NCI-H446 treated with DMSO at 0.1 percent for 48 hours (cell line): Measurements from ENCODE around the gene RNF103.
A peak's percentile ranks its signal among the peaks of the same experiment; 100 is the strongest.
"Not testable (repeated sequence)": the region's sequence is repeated elsewhere in the genome, so short reads cannot be mapped to it uniquely, and the experiment has no call there.

ENCODE experiments used
- DNase-seq: peaks from one replicate; lab custom pipeline; 2025; lab: John Stamatoyannopoulos, UW

The RNF103 gene, protein sequence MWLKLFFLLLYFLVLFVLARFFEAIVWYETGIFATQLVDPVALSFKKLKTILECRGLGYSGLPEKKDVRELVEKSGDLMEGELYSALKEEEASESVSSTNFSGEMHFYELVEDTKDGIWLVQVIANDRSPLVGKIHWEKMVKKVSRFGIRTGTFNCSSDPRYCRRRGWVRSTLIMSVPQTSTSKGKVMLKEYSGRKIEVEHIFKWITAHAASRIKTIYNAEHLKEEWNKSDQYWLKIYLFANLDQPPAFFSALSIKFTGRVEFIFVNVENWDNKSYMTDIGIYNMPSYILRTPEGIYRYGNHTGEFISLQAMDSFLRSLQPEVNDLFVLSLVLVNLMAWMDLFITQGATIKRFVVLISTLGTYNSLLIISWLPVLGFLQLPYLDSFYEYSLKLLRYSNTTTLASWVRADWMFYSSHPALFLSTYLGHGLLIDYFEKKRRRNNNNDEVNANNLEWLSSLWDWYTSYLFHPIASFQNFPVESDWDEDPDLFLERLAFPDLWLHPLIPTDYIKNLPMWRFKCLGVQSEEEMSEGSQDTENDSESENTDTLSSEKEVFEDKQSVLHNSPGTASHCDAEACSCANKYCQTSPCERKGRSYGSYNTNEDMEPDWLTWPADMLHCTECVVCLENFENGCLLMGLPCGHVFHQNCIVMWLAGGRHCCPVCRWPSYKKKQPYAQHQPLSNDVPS

DNA sequence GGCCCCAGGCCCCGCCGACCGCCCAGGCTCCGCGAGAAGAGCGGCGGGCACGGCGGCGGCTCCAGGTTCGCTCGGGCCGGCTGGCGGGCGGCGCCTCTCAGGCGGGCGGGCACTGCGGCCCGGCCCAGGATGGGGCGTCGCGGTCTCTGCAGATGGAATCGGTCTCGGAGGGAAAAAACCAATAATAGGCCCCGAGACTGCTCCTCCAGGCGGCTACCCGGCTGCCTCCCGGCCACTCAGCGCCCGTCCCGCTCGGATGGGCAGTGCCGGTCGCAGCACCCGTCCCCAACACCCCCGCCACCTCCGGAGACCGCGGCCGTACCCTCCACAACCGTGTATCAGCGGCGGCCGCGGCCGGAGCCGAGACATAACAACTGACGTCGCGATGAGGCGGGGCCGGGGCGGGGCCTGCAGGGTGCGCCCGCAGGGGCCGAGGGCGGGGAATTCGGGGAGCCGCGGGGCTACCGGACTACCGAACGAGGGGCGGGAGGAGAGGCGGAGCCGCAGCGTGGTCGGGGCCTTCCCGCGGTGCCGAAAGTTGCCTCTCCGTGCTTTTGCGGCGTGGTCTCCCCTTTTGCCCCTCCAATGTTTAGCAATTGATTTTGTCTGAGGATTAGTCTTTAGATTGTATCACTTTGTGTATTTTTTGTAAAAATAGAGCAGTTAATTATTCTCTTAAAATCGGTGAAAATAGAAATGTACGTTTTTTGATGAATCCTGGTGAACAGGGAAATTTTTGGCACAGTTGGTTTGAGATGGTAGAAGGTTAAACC, at the start of gene RNF103:
Gene RNF103, minus strand, starts transcription at position 372 of the 773 bp plus-strand sequence. CDS start 979 bp downstream, outside the sequence.
- peak; percentile 86 for DNase-seq

DNA sequence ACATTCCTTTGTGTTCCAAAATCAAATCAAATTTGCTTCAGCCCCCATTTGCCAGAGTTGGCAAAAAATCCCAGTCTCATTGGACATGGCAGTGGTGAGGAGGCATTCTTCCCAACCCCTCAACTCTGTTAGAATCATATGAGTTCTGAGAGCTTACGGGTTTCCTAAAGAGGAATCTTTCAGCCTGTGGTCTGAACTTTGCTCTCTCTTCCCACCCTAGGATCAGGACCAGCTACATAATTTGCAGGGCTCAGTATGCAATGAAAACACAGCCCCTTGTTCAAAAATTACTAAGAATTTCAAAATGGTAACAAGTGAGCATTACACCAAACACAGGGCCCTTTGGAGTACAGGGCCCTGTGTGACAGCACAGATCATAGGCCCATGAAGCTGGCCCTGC, 49.3 kb upstream of the RNF103 start:
- no peak for DNase-seq

DNA sequence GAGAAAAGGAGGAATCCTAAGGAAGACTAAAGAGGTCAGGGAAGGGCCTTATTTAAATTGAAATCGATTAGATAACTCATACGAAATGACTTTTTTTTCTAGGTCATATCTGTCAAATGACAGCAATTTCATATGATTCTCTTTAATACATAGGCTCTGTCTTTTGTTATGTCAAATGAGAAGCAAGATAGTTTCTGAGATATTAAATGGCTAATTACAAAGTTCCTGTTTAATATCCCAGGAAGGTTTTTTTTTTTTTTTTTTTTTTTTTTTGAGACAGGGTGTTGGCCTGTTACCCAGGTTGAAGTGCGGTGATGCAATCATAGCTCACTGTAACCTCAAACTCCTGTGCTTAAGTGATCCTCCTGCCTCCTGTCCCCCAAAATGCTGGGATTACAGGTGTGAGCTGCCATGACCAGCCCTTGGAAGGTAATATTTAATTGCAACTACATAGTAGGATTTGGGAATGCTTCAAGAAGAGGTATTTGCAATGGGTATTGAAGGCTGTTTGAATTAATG, 48.4 kb upstream of the RNF103 start:
- DNase-seq: no peak

DNA sequence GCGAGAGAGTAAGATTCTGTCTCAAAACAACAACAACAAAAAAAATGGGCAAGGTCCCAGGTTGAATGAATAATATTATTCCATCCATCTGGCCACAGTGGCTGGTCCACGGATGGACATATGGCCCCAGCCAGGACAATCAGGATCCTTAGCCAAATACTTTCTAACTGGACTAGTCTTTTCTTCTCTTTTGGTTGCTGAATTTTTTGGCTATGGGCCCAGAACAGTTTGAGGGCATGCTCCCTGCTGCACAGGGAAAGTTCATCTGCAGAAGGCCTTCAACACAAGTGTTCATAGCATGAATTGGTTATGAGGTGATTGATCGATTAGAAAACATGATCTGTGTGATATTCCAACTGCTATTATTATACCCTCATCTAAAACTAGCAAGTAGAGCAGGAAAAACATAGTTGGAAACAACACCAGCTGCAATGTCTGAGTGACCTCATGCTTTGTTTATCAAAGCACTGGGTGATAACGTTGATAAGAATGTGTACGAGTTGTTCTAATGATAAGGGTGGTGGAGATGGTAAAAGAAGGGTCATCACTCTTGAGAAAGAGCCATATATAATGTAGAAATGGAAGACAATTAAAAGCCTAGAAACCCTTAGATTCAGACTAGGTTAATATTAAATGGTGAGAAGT, 47.8 kb upstream of the RNF103 start:
- DNase-seq: peak; percentile 6

DNA sequence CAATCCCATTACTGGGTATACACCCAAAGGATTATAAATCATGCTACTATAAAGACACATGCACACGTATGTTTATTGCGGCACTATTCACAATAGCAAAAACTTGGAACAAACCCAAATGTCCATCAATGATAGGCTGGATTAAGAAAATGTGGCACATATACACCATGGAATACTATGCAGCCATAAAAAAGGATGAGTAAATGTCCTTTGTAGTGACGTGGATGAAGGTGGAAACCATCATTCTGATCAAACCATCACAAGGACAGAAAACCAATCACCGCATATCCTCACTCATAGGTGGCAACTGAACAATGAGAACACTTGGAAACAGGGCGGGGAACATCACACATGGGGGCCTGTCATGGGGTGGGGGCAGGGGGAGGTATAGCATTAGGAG, 45.7 kb upstream of the RNF103 start:
- DNase-seq: not testable (repeated sequence)

DNA sequence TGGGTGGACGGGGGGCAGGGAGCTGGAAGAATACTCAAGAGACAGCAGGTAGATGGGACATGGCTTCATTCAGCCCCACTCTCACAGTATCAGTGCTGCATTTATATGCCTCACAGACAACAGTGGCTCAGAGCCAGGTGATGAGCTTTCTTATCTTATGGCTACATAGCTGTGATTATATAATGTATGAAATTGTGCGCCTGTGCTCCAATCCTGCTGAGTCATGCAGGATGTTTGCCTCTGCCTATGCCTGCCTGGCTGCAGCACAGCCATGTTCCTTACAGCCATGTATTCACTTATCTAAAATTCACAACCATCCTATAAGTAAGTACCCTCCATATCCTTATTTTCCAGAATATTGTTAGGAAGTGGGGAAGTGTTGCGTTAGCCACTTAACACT, 37.7 kb upstream of the RNF103 start:
- no peak for DNase-seq

DNA sequence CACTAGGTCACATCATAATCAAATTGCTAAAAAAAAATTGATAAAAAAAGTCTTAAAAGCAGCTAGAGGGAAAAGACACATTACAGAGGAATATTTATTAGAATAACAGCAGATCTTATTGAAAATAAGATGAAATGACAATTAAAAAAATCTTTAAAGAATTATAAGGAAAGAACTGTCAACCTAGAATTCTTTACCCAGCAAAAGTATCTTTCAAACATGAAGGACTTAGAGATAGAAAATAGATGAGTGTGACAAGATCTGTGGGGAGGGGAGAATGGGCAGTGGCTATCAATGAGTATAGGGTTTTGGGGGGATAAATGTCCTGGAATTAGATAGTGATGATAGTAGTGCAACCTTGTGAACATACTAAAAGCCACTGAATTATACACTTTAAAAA, 26.5 kb upstream of the RNF103 start:
- no peak for DNase-seq

DNA sequence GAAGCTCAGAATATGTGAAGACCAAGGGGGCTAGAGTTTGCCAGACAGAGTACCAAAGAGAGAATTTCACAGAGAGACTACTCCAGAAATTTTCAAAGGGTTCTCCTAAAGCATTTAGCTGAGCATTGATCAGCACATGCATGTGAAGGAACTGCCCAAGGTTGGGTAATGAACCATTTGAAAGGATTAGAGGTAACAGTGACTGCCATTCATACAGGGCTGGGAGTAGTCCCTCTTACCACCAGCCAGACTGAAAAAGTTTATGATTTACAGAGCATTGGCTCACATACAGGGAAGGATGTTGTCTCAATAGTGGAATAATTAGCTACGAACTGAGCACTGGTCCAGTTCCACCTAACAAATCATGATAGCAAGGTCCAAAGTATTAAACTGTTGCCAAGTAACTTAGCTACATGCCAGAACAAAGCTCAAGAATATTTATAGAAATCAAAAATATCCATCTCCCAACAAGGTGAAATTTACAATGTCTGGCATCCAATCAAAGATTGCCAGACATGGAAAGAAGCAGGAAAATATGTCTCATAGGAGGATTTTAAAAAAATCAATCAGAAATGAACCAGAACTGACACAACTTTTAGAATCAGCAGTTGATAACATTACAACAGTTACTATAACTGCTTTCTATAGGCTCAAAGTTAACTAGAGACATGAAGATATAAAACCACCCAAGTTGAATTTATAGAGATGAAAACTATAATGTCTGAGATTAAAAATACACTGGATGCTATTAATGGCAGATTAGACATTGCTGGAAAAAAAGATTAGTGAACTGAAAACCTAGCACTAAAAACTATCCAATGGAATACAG, 25.7 kb upstream of the RNF103 start:
- DNase-seq: peak; percentile 37

DNA sequence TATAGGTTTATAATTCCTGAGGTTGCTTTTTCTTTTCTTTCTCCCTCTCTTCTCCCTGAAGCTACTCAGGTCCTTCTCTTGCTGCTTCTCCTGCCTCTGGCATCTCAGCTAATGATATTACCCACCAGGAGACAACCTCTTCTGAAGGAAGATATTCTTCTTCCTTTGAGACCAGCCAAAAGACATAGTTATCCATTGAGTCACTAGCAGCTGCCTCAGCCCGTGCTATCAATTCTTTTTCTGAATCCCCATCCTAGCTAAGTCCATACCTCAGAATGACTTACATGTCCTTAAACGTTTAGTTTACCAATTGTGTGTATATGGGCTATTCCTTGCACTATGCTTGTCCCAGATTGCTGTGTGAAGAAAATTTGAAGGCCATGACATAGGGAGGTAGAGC, 25.0 kb upstream of the RNF103 start:
- no peak for DNase-seq

DNA sequence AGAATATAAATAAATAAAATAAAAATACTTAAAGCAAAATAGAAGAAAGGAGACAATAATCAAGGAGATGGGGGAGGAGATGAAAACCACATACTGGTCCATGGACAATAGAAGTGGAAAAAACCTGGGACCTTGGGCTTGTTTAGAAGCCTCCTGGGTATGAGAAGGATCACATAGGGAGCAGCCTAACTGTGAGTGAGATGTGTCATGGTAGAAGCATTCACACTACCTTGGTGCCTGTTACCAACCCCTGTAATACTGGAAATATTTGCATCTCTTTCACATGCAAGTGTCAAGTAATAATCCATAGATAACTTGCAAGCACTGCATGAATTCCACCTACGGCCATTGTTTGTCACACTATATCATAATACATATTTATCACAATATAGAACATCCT, 23.2 kb upstream of the RNF103 start:
- DNase-seq: no peak

DNA sequence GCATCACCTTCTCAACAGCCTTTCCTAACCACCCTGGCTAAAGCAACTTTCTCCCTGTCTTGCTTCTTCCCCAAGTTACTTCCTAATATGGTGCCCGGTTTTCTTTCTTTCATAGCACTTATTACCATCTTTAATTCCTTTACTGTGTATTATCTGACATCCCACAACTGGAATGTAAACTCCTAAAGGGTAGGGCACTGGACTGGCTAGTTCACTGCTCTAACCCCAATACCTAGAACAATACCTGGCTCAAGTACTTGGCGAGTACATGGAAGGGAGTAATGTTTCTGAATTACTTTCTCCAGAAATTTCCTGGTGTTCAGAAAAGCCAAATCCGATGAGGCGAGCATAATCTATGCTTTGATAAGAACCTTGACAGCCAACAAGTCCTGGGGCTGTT, 22.7 kb upstream of the RNF103 start:
- DNase-seq: no peak

DNA sequence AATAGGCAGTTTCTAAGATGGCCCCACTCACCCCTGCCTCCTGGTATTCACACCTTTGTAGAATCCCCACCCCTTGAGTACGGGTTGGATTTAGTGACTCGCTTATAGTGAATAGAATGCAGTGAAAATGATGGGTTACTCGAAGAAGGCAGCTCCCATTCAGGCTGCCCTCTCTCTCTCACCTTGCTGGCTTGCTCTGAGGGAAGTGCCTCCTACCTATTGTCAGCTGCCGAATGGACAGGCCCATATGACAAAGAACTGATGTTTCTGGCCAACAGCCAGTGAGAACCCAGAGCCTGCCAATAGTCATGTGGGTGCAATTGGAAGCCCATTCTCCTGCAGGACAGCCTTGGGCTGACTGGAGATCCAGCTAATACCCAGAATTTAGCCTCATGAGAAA, 22.1 kb upstream of the RNF103 start:
- no peak for DNase-seq

DNA sequence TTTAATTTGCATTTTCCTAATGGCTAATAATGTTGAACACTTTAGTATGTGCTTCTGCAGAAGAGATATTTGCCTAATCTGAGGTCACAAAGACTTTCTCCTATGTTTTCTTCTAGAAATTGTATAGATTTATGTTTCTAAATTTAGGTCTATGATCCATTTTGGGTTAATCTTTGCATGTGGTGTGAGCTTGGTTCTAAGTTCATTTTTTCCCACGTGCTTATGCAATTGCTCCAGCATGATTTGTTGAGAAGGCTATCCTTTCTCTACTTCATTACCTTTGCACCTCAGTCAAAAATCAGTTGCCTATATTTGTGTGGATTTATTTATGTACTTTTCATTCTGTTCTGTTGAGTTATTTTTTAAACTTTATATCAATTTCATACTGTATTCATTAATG, 15.0 kb upstream of the RNF103 start:
- no peak for DNase-seq

DNA sequence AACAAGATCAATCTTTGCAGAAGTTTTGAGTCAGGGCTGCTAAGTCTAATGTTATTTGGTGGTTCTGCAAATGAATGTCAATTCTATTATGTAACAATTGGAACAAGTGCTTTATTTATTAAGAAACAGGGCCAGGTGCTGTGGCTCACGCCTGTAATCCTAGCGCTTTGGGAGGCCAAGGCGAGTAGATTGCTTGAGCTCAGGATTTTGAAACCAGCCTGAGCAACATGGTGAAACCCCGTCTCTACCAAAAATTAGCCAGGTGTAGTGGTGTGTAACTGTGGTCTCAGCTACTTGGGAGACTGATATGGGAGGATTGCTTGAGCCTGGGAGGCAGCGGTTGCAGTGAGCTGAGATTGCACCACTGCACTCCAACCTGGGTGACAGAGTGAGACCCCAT, 13.2 kb upstream of the RNF103 start:
- no peak for DNase-seq

DNA sequence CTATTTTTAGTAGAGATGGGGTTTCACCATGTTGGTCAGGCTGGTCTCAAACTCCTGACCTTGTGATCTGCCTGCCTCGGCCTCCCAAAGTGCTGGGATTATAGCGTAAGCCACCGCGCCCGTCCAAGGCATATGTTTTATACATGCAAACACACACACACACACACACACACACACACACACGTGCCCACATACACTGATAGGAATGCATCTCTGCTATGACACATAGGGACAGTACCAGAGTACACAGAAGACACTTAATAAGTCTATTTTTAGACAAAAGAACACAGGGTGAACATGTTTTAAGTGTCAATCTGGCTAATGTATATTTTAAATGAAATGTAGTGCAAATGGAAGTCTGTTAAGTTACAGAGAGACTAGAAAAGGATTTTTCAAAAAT, 10.7 kb upstream of the RNF103 start:
- DNase-seq: no peak

DNA sequence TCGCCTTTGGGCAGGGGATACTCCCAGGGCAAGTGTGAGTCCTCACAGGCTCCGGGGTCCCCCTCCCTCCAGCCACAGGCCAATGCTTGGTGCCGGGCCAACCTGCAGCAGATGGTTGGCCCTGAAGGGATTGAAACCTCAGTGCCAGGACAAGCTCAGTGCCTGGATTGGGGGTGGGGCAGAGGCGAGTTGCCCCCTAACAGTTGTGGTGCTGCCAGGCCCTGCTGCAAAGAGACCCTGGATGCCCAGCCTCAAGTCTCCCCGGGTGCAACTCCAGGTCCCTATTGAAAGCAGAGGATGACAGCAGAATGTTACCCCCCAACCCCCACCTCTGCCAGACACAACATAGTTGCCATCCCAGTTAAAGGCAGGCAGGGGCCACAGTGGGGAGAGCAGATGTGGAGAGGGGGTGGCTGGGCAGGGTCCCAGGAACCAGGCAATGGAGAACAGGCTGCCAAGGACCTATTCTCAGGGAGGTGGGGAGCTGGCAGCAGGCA, 9.5 kb upstream of the RNF103 start:
- DNase-seq: peak; percentile 95

DNA sequence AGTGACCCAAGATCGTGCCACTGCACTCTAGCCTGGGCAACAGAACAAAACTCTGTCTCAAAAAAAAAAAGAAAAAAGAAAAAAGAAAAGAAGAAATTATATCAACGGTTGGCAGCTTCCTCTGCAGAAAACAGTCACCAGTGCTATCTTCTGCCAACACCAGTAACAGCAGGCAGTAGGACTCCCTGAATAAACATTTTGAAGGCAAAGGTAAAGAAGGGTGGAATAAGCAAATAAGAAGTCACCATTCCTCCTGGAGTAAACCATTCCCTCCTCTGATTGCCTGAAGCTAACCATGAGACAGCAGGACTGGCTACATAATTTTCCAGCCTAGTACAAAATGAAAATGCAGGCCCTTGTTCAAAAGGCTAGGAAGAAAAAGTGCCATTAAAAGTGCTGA, 9.0 kb upstream of the RNF103 start:
- peak; percentile 74 for DNase-seq

DNA sequence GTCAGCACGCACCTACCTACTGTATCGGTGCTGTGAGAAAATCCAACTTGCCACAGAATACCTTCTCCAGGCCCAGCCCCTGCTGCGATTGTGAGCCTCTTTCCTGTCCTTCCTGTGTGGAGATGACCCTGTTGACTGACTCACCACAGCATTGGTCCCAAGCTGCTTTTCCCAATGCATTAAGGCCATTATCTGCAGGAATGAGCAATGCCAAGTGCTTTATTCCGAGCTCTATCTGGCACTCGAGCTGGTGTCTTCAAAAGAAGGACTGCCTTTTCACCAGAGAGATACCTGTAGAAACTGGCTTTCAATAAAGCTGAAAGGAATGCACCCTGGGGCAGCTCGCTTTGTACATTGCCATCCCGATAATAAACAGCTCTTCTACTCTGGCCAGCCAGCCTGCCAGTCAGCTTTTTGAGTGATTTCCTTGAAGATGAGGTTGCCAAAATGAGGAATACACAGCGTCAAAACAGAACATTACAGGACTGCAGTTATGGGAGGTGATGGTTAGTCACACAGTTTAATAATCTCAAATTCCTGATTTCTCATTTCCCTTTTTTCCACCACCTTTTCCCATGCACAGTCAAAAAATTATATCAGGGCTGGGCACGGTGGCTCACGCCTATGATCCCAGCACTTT, 8.3 kb upstream of the RNF103 start:
- DNase-seq: peak; percentile 35

DNA sequence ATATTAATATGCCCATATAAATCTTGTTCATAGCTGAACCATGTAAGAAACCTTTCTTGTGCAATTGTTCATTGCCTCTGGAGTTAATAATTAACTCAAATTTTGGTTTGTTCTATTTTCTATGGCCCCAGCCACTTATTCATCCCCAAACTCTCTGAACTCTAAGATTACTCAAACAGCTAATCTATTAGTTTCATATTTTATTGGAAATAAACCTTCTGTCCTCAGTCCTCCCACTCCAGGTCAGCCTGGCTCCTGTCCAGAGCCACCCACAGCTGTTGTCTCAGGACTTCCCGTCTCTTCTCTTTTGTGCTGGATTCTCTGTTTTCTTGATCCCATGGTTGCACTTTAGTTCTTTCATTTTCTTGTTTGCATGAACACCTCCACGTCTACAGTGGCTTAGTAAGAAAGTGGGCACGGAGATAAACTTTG, 4.4 kb upstream of the RNF103 start:
- DNase-seq: no peak

DNA sequence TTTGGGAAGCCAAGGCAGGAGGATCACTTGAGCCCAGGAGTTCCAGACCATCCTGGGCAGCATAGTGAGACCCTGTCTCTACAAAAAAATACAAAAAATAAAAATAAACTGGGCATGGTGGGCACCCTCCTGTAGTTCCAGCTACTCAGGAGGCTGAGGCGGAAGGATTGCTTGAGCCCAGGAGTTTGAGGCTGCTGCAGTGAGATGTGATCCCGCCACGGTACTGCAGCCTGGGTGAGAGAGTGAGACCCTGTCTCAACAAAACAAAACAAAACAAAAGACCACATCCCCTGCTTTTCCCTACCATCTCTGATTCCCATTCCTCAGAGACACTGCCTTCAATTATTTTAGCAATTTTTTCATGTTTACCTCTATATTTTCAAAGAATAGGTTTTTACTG, 3.9 kb upstream of the RNF103 start:
- no peak for DNase-seq
